Mesodermal cell (in vitro differentiated cells): ENCODE measurements around the gene TMEM98.
"Not testable (repeated sequence)": the region's sequence is repeated elsewhere in the genome, so short reads cannot be mapped to it uniquely, and the experiment has no call there.

Experiments used
- H3K27ac ChIP-seq: 2 replicates; pipeline ENCODE4 v1.7.0; 2013; ENCODE audit warnings: mild to moderate bottlenecking, low read depth, low read length, moderate library complexity; ENCODE audit not compliant: severe bottlenecking
- H3K36me3 ChIP-seq: 2 replicates; pipeline ENCODE4 v1.7.1; 2013; ENCODE audit warnings: mild to moderate bottlenecking, low read length, moderate library complexity; ENCODE audit not compliant: control insufficient read depth, insufficient read depth
- H3K4me1 ChIP-seq: one replicate; pipeline ENCODE4 v1.7.1; 2013; ENCODE audit warnings: mild to moderate bottlenecking, low read length; ENCODE audit not compliant: insufficient read depth, control insufficient read depth, poor library complexity, severe bottlenecking
- H3K4me3 ChIP-seq: 2 replicates; pipeline ENCODE4 v1.7.0; 2013; ENCODE audit warnings: low read length, control low read depth, mild to moderate bottlenecking; ENCODE audit not compliant: insufficient read depth, poor library complexity, severe bottlenecking; ENCODE audit errors: extremely low read depth
- H3K9me3 ChIP-seq: 2 replicates; pipeline ENCODE4 v1.7.1; 2013; ENCODE audit warnings: mild to moderate bottlenecking, low read length, moderate library complexity; ENCODE audit not compliant: control insufficient read depth
- WGBS, 2 experiments: methylation state at CpG; one replicate each; pipeline ENCODE4 v1.1.5; 2013; ENCODE audit warnings: missing lambda C conversion rate in 2 of 2; ENCODE audit not compliant: insufficient coverage in 2 of 2; 5-methylcytosine and 5-hydroxymethylcytosine counted together

Gene TMEM98

DNA sequence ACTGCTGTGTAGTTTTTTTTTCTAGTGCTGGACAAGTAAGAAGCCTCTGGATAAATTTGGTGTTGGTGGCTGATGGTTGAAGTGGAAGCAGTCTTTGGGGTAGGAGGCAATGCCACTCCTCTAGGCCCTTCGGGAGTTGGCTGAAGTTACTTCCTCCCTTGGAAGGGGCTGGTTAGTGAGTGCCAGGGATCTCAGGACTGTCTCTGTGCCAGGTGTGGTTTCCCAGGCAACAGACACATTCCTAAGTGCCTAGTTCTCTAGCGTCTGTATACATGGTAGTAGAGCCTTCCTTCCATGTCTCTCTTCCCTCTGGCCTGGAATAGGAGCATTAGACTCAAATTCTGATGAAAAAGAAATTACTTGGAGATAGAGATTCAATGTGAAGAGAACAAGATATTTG lies 15.3 kb downstream of the TMEM98 start:
- H3K4me1 ChIP-seq, result no peaks in the 10 kb centered on the region
- no peaks in the 10 kb centered on the region for H3K9me3 ChIP-seq
- no peak overlapping the region for H3K4me3 ChIP-seq
- WGBS, 2 experiments, result 88% methylated on average over 1 of the region's 2 CpGs
- H3K36me3 ChIP-seq, result peaks cover 51% of the 10 kb centered on the region
- peak overlapping the region; percentile 77 for H3K27ac ChIP-seq

DNA sequence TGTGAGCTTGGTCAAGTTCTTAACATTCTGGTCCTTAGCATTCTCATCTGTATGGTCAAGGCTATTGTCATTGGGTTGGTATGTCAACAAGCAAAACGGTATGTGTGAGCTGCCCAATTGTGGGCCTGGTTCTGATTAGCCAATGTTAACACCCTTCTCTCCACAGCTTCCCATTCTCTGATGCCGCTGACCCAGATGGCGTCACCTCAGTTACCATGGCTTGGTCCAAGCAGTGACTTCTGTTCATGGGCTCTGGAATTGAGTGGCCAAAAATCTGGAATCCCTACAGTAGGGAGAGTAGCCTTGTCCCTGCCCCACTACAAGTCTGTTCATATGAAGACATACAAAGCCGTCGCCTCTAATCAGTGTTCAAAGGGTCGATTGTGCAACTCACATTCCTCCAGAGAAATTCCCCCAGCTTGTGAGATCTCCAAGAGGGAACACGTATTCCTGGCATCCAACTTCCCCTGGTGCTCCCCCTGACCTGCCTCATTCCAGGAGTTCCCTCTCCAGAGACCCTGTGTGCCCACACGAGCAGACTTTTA lies 15.8 kb downstream of the TMEM98 start:
- no peaks in the 10 kb centered on the region for H3K9me3 ChIP-seq
- WGBS, 2 experiments, result 87 to 94% methylated on average over 7 of the region's 8 CpGs
- no peak overlapping the region for H3K4me3 ChIP-seq
- peaks cover 45% of the 10 kb centered on the region for H3K36me3 ChIP-seq
- H3K27ac ChIP-seq, result peak overlapping the region; percentile 77
- no peaks in the 10 kb centered on the region for H3K4me1 ChIP-seq

DNA sequence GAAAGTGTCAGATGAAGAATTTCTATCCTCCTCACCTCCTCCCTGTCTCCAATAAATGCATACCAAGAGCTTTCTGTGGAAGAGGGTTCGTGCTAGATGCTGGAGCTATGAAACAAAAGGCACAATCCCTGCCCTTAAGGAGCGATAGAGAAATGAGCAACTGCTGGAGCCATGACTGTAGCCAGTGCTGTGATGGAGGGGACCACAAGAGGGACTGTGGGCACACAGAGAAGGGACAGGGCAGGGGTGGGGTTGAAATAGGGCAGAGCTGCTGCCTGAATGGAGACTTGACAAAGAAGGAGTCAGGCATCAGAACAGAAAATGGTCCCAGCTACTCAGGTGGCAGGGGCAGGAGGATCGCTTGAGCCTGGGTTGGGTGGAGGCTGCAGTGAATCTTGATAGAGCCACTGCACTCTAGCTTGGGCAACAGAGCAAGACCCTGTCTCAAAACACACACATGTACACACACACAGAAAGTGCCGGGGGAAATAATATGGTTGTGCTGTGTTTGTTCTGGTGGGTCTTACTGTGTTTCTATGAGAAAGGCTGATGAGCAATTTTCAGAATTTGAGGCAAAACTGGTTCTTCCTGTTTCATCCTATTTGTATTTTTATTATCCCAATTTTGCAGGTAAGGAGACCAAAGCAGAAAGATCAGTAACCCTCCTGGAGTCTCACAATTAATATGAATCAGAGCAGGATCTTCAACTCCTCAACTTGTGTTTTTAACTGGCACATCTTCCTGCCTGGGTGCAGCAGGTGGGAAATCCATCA lies 16.5 kb downstream of the TMEM98 start:
- peak overlapping the region; percentile 77 for H3K27ac ChIP-seq
- 94 to 100% methylated on average over 2 of the region's 4 CpGs for WGBS, 2 experiments

DNA sequence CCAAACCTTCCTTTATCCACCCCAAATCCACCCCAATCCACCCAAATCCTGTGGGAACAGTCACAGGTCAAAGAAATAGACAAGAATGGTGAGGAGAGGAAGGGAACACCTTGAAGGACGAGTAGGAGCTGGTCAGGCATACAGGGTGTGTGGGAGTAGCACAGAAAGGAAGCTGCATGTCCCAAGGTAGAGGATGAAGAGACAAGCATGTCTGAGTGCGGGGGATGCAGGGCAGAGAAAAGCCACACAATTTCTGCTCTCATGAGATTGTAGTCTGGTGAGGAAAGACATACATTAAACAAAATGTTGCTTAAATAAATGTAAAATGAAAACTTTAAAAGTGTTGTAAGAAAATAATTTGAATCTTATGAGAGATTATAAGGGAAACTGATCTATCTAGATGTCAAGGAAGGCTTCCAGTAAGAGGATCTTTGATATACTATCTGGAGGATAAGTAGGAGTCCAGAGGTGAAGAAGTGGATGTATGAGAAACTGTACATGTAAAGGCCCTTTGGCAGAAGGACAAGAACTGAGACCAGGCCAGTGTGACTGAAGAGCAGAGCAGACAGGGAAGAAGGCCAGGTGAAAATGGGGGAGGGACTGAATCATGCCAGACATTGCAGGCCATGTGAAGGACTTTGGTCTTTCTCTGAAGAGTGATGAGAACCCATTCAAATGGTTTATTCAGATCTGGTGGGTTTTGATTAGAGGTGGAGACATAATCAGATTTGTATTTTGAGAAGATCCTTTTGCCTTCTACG lies 18.6 kb downstream of the TMEM98 start:
- 84 to 86% methylated on average over 2 to 3 of the region's 3 CpGs for WGBS, 2 experiments
- H3K4me1 ChIP-seq, result no peaks in the 10 kb centered on the region
- peaks cover 17% of the 10 kb centered on the region for H3K36me3 ChIP-seq
- H3K9me3 ChIP-seq, result no peaks in the 10 kb centered on the region
- H3K4me3 ChIP-seq, result no peak overlapping the region
- no peak overlapping the region for H3K27ac ChIP-seq

More for the DNA sequence above, 16.5 kb downstream of the TMEM98 start:
- H3K4me3 ChIP-seq, result no peak overlapping the region
- no peaks in the 10 kb centered on the region for H3K4me1 ChIP-seq
- peaks cover 39% of the 10 kb centered on the region for H3K36me3 ChIP-seq
- H3K9me3 ChIP-seq, result no peaks in the 10 kb centered on the region

DNA sequence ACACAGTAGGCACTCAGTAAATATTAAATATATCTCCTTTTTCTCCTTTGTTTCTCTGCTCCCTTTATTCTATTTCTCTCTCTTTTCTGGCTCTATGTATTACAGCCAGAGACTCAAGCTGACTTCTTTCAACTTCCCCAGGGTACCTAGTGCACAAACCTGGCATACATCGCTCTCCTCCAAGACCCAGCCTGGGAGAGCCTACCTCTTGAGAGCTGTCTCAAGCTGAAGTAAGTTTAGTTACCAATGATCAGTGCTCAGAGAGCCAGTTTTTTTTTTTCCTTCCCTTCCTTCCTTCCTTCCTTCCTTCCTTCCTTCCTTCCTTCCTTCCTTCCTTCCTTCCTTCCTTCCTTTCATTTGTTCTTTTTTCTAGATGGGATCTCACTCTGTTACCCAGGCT lies 19.8 kb downstream of the TMEM98 start:
- H3K4me3 ChIP-seq, result no peak overlapping the region
- H3K36me3 ChIP-seq, result peaks cover 6% of the 10 kb centered on the region
- no peaks in the 10 kb centered on the region for H3K4me1 ChIP-seq
- H3K27ac ChIP-seq, result no peak overlapping the region
- H3K9me3 ChIP-seq, result no peaks in the 10 kb centered on the region
- 91 to 100% methylated on average over 1 of the region's 1 CpG for WGBS, 2 experiments

DNA sequence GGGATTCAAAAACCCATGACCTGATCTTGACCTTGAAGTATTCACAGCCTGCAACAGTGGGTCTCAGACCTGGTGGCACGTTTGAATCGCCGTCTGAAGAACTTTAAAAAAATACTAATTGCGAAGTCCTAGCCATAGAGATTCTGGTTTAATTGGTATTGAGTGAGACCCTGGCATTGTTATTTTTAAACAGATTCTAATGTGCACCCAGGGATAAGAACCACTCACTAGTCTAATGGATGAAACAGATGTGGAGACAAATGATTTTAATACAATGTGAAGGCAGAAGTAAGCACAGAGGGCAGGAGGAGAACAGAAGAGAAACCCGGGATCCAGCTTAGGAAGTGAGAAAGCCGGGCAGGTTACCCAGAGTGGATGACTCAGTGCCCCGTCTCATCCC lies 21.2 kb downstream of the TMEM98 start:
- Histone ChIP-seq H3K4me3 (no peak overlapping the region), H3K4me1 (no peaks in the 10 kb centered on the region), H3K36me3 (no peaks in the 10 kb centered on the region), H3K27ac (no peak overlapping the region), H3K9me3 (no peaks in the 10 kb centered on the region)
- WGBS, 2 experiments, result 69 to 77% methylated on average over 5 to 6 of the region's 7 CpGs

DNA sequence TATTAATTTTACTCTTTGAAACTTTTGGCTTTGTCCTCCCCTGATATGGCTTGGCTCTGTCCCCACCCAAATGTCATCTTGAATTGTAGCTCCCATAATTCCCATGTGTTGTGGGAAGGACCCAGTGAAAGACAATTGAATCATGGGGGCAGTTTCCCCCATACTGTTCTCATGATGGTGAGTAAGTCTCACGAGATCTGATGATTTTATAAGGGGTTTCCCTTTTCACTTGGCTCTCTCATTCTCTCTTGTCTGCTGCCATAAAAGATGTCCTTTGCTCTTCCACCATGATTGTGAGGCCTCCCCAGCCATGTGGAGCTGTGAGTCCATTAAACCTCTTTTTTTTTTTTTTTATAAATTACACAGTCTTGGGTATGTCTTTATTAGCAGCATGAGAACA lies 24.5 kb downstream of the TMEM98 start:
- H3K27ac ChIP-seq, H3K4me1 ChIP-seq, H3K9me3 ChIP-seq, H3K36me3 ChIP-seq, H3K4me3 ChIP-seq: not testable (repeated sequence)
- no CpG with 5 or more reads among the region's 1 CpG for WGBS, 2 experiments

DNA sequence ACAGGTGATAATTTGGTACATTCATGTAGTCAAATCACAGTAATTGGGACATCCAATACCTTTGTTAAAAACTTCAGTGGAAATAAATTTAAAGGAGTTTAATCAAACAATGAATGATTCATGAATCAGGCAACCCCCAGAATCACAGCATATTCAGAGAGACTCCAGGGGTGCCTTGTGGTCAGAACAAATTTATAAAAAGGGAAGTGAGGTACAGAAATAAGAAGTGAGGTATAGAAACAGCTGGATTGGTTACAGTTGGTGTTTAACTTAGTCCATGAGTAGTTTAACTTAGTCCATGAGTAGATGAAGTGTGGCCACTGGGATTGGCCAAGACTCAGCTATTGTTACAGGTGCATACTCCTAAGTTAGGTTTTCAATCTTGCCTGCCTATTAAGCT lies 25.1 kb downstream of the TMEM98 start:
- no peak overlapping the region for H3K4me3 ChIP-seq
- no peaks in the 10 kb centered on the region for H3K4me1 ChIP-seq
- no peaks in the 10 kb centered on the region for H3K36me3 ChIP-seq
- H3K9me3 ChIP-seq, result no peaks in the 10 kb centered on the region
- no peak overlapping the region for H3K27ac ChIP-seq

DNA sequence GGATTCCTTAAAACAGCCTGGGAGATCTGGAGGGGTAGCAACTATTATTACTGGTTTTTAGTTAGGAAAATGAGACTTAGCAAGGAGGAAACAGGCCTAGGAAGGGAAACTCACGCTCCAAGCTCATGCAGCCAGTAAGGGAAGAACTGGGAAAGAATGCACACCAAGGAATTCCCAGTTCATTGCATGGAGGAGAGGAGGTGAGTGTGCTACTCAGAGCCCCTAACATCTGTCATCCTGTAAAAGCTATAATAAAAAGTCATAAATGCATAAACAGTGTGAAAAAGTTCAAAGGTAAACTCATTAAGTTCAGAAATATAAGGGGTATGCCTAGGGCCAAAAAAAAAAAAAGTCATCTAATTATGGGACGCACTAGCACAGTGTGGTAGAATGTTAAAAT lies 25.9 kb downstream of the TMEM98 start:
- H3K27ac ChIP-seq, result no peak overlapping the region
- H3K9me3 ChIP-seq, result no peaks in the 10 kb centered on the region
- H3K36me3 ChIP-seq, result no peaks in the 10 kb centered on the region
- no peaks in the 10 kb centered on the region for H3K4me1 ChIP-seq
- H3K4me3 ChIP-seq, result no peak overlapping the region
- 90 to 93% methylated on average over 2 of the region's 2 CpGs for WGBS, 2 experiments

DNA sequence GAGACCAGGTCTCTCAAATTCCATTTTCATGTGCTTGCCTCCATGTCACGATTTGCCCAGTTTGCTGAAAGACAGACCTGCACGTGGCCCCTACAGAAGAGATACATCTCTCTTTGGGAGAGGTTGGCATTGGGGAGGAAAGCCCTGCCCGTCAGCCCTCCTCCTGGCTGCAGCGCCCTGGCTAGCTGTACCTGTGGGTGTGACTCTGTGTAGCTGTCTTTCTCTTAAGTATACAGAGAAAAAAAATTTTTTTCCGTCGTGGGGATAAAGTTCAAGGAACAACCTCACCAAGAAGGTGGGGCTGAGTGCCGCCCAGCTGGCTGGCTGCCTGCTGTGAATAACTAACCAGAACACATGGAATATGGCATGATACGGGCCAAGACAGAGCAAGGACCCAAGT lies 26.5 kb downstream of the TMEM98 start:
- WGBS, 2 experiments, result 67 to 81% methylated on average over 2 to 4 of the region's 8 CpGs
- H3K4me3 ChIP-seq, result no peak overlapping the region
- H3K4me1 ChIP-seq, result no peaks in the 10 kb centered on the region
- no peaks in the 10 kb centered on the region for H3K36me3 ChIP-seq
- no peaks in the 10 kb centered on the region for H3K9me3 ChIP-seq
- H3K27ac ChIP-seq, result no peak overlapping the region

DNA sequence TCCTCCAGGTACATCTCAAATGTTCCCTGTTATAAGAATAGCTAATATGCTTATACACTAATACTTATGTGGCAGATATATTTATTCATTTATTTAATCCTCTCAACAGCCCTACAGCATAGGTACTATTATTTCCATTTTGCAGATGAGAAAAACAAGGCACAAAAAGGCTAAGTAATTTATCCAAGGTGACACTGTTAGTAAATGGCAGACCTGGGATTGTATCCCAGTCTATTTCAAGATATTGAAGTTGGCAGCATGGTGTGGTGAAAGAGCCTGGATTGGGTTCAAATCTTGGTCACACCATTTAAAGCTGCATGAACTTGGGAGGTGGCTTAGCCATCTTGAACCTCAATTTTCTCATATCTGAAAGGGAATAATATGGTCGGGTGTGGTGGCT lies 27.2 kb downstream of the TMEM98 start:
- WGBS, 2 experiments, result no CpG with 5 or more reads among the region's 1 CpG
- Histone ChIP-seq H3K4me1 (no peaks in the 10 kb centered on the region), H3K4me3 (no peak overlapping the region), H3K27ac (no peak overlapping the region), H3K9me3 (no peaks in the 10 kb centered on the region), H3K36me3 (no peaks in the 10 kb centered on the region)
